ENCODE data around the gene ROR2. TPM values are rescaled to one million over a fixed set of nuclear protein-coding genes. Genes with fewer than 3 reads are reported as not detected.

The ROR2 gene
- total and polyA plus RNA-seq, 10 donors = 0.65 to 15.6 (median 6.0) TPM

DNA sequence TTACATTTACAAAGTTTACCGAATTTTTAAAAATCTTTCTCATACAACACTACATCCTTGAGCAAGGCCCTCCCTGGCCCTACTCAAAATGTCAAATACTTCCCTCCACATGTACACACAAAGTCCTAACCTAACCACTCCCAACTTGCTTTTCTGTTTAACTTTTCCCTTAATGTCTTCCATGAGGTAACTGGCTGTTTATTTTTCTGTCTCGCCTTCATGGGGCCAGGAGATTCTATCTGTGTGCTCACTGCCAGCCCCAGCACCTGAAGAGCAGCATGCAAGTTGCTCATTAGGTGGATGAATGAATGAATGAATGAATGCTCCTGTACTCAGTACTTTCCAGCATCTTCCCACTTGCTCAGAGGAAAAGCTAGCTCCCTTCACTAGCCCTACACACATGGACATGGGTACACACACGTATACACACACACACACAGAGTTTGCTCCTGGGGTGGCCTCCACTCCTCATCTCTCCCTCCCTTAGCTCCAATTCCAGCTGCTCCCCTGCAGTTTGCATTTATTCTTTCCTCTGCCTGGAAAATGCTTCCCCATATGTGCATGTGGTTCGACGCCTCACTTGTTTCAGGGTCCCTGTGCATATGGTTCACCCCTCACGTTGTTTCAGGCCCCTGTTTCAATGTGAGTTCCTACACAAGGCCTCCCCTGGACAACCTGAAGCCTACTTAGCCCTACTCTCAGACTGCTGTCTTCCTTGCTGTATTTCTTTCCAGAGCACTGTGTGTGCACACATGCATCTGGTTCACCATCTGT, 165.2 kb downstream of the ROR2 start:
- TF ChIP-seq POLR2A (IDR thresholded peaks at IDR 0.05) (no peak), POLR2AphosphoS5 (IDR thresholded peaks at IDR 0.05) (no peak)
- TF ChIP-seq, protein P1, sequence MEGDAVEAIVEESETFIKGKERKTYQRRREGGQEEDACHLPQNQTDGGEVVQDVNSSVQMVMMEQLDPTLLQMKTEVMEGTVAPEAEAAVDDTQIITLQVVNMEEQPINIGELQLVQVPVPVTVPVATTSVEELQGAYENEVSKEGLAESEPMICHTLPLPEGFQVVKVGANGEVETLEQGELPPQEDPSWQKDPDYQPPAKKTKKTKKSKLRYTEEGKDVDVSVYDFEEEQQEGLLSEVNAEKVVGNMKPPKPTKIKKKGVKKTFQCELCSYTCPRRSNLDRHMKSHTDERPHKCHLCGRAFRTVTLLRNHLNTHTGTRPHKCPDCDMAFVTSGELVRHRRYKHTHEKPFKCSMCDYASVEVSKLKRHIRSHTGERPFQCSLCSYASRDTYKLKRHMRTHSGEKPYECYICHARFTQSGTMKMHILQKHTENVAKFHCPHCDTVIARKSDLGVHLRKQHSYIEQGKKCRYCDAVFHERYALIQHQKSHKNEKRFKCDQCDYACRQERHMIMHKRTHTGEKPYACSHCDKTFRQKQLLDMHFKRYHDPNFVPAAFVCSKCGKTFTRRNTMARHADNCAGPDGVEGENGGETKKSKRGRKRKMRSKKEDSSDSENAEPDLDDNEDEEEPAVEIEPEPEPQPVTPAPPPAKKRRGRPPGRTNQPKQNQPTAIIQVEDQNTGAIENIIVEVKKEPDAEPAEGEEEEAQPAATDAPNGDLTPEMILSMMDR (IDR thresholded peaks at IDR 0.05 in 8 of 11, conservative IDR thresholded peaks at IDR 0.05 in 3 of 11) = no peak
- intact Hi-C loops (cut with DNase I; ENCODE audit: low total_unique reads) = no loop called here
- Histone ChIP-seq H3K9me3 (peaks cover 0 to 10% (median 0%) of the 10 kb centered on the region in 8 donors), H3K4me3 (no peak overlapping the region), H3K27me3 (replicated peaks in 1 of 7) (peaks cover 0 to 10% (median 0%) of the 10 kb centered on the region in 7 donors), H3K27ac (no peak overlapping the region), H3K4me1 (no peaks in the 10 kb centered on the region), H3K36me3 (no peaks in the 10 kb centered on the region)
- DNase-seq = no peak
- 77 to 91% (median 89%) methylated on average over 6 of the region's 6 CpGs for WGBS, 5 donors

DNA sequence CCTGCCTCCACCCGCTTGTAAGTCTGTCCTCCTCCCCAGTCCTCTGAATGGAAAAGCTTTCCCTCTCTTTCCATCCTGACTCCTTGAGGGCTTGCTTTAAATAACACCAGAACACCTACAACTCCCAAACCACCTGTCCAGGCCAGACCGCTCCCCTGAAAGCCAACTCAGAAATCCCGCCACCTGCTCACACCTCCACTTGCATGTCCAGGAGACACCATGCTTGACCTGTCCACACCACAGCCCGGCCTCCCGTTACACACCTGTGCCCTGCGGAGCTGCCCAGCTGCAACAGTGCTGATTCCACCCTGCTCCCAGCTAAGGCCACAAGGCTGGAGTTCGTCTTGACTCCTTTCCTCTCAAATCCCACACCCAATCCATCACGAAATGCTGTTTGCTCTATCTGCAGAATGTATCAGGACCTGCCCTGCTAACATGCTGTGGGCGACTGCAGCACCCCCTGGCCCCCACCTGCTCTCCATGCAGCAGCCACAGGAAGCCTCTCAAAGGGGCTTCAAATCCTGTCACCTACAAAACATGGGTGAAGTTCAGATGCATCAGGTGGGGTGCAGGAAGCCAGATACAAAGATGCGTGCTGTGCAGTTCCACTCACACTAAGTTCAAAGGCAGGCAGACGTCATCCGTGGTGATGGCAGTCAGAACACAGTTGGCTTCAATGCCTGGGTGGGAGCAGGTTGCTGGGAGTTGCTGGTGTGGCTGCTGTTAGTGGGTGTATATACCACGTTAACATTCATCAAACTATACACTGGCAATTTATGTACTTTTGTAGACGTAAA, 166.0 kb downstream of the ROR2 start:
- no peaks in the 10 kb centered on the region for H3K36me3 ChIP-seq
- H3K4me3 ChIP-seq = no peak overlapping the region
- intact Hi-C loops (cut with DNase I; ENCODE audit: low total_unique reads) = no loop called here
- DNase-seq = no peak
- no peaks in the 10 kb centered on the region for H3K4me1 ChIP-seq
- WGBS, 5 donors = 83 to 91% (median 86%) methylated on average over 14 of the region's 14 CpGs
- H3K27ac ChIP-seq = no peak overlapping the region
- TF ChIP-seq POLR2AphosphoS5 (IDR thresholded peaks at IDR 0.05) (no peak), POLR2A (IDR thresholded peaks at IDR 0.05) (no peak)
- TF ChIP-seq, protein P1 (IDR thresholded peaks at IDR 0.05 in 8 of 11, conservative IDR thresholded peaks at IDR 0.05 in 3 of 11) = no peak
- H3K9me3 ChIP-seq = peaks cover 0 to 10% (median 0%) of the 10 kb centered on the region in 8 donors
- H3K27me3 ChIP-seq (replicated peaks in 1 of 7) = peaks cover 0 to 10% (median 0%) of the 10 kb centered on the region in 7 donors

DNA sequence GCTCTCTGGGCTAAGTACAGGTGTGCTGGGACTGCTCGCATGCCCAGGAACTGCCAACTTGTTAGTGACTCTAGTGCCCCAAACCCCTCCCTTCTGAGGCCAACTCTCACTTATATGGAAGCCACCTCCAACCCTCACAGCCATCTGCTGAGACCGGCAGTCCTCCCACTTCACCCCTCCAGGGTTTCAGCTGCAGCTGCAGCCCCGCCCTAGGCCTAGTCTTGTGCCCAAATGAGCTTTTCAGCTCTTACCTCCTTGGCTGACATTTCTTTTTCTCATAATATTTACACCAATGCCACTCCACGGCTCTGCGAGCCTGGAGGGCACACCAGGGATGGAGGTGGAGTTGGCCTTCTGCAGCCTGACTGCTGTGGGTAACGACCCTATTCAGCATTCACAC, 166.6 kb downstream of the ROR2 start:
- no peak for DNase-seq
- WGBS, 5 donors = 80 to 89% (median 84%) methylated on average over 6 of the region's 6 CpGs
- TF ChIP-seq, protein P1 (IDR thresholded peaks at IDR 0.05 in 8 of 11, conservative IDR thresholded peaks at IDR 0.05 in 3 of 11) = no peak
- TF ChIP-seq POLR2A (IDR thresholded peaks at IDR 0.05) (no peak), POLR2AphosphoS5 (IDR thresholded peaks at IDR 0.05) (no peak)
- Histone ChIP-seq H3K27me3 (replicated peaks in 1 of 7) (peaks cover 0 to 10% (median 0%) of the 10 kb centered on the region in 7 donors), H3K27ac (no peak overlapping the region), H3K36me3 (no peaks in the 10 kb centered on the region), H3K4me1 (no peaks in the 10 kb centered on the region), H3K4me3 (no peak overlapping the region), H3K9me3 (peaks cover 0 to 10% (median 0%) of the 10 kb centered on the region in 8 donors)
- intact Hi-C loops (cut with DNase I; ENCODE audit: low total_unique reads) = no loop called here
